Epithelial cell of esophagus (primary cell): Measurements from ENCODE around the gene CDH12.
A peak's percentile ranks its signal among the peaks of the same experiment; 100 is the strongest.
"Not testable (repeated sequence)": the region's sequence is repeated elsewhere in the genome, so short reads cannot be mapped to it uniquely, and the experiment has no call there.

Experiments used
- DNase-seq: peaks from one replicate; pipeline ENCODE4 v3.0.0; 2010; ENCODE audit warnings: low read depth
- H3K4me3 ChIP-seq: 2 replicates; pipeline ENCODE4 v1.5.1; 2011; ENCODE audit warnings: mild to moderate bottlenecking, low read length, control low read depth
- CTCF ChIP-seq: IDR thresholded peaks from 2 replicates; pipeline ENCODE4 v1.5.1; 2011; ENCODE audit warnings: low read depth, mild to moderate bottlenecking, low read length, control low read depth, inconsistent platforms; ENCODE audit not compliant: insufficient read depth; ENCODE audit errors: missing control alignments

Gene CDH12

GRCh38 chr5:22615964-22616363, 237.2 kb downstream of the CDH12 start:
- TF ChIP-seq CTCF = no peak
- DNase-seq = no peak
- no peak overlapping the region for H3K4me3 ChIP-seq

GRCh38 chr5:22614486-22615094, 238.6 kb downstream of the CDH12 start:
- TF ChIP-seq CTCF = no peak
- DNase-seq = no peak
- H3K4me3 ChIP-seq = no peak overlapping the region

DNA sequence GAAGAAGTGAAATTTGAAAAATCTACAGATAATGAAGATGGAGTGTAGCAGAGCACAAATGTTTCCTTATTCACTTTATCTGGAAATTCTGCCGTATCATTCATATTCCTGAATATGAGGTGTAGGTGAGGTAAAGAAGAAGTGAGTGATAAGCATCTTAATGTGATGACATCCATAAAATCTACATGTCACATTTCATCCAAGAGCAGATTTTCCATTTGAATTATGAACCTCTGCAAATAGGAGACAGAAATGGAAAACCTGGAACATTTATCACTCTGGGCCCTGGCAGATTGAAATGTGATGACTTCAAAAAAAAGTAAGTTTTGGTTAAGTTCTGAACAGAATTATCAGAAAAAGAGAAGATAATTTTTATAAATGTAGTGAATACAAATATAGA, 240.2 kb downstream of the CDH12 start:
- no peak for TF ChIP-seq CTCF
- no peak for DNase-seq
- H3K4me3 ChIP-seq = no peak overlapping the region

DNA sequence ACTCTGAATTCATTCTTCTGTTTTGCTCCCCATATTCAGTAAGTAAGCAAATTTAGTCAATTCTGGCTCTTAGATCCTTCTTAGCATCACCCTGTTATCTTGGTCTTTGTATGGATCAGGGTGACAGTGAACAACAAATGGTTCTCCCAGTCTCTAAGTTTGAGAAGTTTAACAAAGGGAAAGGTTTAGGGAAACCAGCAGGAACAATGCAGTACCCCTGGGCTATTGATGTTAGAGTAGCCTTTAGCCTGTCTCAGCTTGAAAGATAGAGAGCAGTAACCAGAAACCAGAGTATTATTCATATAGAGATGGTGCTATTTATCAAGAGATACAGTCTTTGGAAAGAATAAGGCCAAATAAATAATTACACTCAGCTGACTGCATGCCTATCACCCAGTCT, 241.8 kb downstream of the CDH12 start:
- H3K4me3 ChIP-seq = no peak overlapping the region
- TF ChIP-seq CTCF = no peak
- DNase-seq = peak; percentile 17

DNA sequence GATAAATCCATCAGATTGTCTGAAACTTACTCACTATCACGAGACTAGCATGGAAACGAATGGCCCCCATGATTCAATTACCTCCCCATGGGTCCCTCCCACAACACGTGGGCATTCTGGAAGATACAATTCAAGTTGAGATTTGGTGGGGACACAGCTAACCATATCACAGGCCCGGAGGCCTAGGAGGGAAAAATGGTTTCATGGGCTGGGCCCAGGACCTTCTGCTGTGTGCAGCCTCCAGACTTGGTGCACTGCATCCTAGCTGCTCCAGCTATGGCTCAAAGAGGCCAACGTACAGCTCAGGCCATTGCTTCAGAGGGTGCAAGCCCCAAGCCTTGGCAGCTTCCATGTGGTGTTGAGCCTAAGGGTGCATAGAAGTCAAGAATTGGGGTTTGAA, 245.6 kb downstream of the CDH12 start:
- not testable (repeated sequence) for DNase-seq

GRCh38 chr5:22605473-22605872, 247.7 kb downstream of the CDH12 start:
- DNase-seq = no peak
- TF ChIP-seq CTCF = no peak
- H3K4me3 ChIP-seq = no peak overlapping the region

More for the DNA sequence above, 245.6 kb downstream of the CDH12 start:
- not testable (repeated sequence) for H3K4me3 ChIP-seq

GRCh38 chr5:22604711-22605110, 248.4 kb downstream of the CDH12 start:
- no peak for TF ChIP-seq CTCF
- no peak for DNase-seq
- H3K4me3 ChIP-seq = no peak overlapping the region

GRCh38 chr5:22598796-22599195, 254.3 kb downstream of the CDH12 start:
- no peak for TF ChIP-seq CTCF

More at GRCh38 chr5:22598796-22599195, 254.3 kb downstream of the CDH12 start:
- no peak for DNase-seq
- no peak overlapping the region for H3K4me3 ChIP-seq
